Measurements from ENCODE around the gene SEC14L1.

DNA sequence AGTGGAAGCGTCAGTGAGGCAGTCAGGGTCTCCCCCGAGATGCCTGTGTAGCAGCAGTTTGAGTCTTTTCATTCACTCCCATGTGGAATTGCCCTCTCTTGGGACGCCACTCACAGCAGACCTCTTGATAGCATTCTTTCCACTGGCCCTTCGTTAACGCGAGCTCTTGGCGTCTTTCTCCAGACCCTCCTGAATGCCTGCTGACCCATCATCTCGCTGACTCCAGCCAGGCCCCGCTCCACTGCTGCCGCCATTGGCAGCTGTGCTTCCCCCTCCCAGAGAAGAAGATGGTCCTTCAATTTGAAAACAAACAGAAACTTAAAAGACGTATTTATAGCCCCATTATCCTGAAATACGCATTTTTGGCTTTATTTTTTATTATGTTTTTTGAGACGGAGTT is 63.1 kb downstream of the SEC14L1 start:
- no peak for TF ChIP-seq POLR2A (IDR thresholded peaks at IDR 0.05)
- no peak for TF ChIP-seq POLR2AphosphoS5 (IDR thresholded peaks at IDR 0.05; ENCODE audit: insufficient read depth in 1 of 2, low read depth in 1 of 2)
- TF ChIP-seq CTCF (IDR thresholded peaks at IDR 0.05), result no peak
